ENCODE measurements around the gene ALG14.

Gene ALG14

GRCh38 chr1:94940738-94941137 lies 132.0 kb downstream of the ALG14 start:
- H3K27me3 ChIP-seq (ENCODE audit: low read depth, low read length), result no peaks in the 10 kb centered on the region
- no peak overlapping the region for H2AFZ ChIP-seq (ENCODE audit: low read depth, low read length)
- TF ChIP-seq, protein P1, sequence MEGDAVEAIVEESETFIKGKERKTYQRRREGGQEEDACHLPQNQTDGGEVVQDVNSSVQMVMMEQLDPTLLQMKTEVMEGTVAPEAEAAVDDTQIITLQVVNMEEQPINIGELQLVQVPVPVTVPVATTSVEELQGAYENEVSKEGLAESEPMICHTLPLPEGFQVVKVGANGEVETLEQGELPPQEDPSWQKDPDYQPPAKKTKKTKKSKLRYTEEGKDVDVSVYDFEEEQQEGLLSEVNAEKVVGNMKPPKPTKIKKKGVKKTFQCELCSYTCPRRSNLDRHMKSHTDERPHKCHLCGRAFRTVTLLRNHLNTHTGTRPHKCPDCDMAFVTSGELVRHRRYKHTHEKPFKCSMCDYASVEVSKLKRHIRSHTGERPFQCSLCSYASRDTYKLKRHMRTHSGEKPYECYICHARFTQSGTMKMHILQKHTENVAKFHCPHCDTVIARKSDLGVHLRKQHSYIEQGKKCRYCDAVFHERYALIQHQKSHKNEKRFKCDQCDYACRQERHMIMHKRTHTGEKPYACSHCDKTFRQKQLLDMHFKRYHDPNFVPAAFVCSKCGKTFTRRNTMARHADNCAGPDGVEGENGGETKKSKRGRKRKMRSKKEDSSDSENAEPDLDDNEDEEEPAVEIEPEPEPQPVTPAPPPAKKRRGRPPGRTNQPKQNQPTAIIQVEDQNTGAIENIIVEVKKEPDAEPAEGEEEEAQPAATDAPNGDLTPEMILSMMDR (IDR thresholded peaks at IDR 0.05; ENCODE audit: low read depth, low read length), result no peak
- TF ChIP-seq EZH2phosphoT487 (IDR thresholded peaks at IDR 0.05; ENCODE audit: low read depth), result no peak
- no peaks in the 10 kb centered on the region for H4K20me1 ChIP-seq (ENCODE audit: insufficient read depth, low read length)
- H3K9ac ChIP-seq (ENCODE audit: low read length), result no peak overlapping the region
- H3K4me2 ChIP-seq (ENCODE audit: low read length), result no peak overlapping the region
- no peaks in the 10 kb centered on the region for H3K79me2 ChIP-seq (ENCODE audit: low read length)
- no peak overlapping the region for H3K27ac ChIP-seq (ENCODE audit: low read length)
- H3K4me1 ChIP-seq (ENCODE audit: low read length), result no peaks in the 10 kb centered on the region
- no peak overlapping the region for H3K4me3 ChIP-seq (ENCODE audit: low read length)
- H3K9me3 ChIP-seq (ENCODE audit: insufficient read depth, low read length), result no peaks in the 10 kb centered on the region
- H3K36me3 ChIP-seq (replicated peaks; ENCODE audit: low read depth, low read length), result no peaks in the 10 kb centered on the region

- H3K4me2 ChIP-seq (ENCODE audit: low read length), result no peak overlapping the region
These were observed 134.9 kb downstream of the ALG14 start for GRCh38 chr1:94937820-94938219.

DNA sequence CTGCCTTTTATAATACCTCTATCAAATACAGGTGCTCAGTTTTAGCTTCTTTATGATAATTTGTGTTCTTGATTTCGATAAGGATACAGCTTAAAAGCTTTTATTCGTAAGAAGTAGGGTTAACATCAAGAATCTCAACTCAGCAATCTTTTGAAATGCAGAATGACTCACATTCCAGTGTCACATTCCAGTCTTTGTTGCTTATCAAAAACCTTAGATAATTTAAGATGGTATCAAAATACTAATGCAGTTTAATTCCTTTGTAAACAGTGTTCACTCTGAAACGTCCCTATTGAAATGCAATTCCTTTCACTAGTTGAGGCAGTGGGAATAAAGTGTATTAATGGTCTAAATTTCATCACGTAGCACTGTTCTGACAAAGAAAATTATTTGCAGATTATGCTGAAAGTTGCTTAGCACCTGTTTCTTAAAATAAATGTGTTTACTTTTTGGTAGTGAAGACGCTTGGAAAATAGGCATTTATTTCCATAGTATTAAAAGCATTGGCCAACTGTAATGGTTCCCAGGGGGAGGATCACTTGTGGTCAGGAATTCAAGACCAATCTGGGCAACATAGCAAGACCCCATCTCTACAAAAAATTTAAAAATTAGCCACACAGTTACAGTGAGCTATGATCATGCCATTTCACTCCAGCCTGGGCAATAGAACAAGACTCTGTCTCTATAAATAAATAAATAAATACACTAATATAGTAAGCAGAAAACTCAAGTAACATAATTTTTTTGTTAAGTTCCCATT lies 135.7 kb downstream of the ALG14 start:
- no peaks in the 10 kb centered on the region for H3K9me3 ChIP-seq (ENCODE audit: insufficient read depth, low read length)
- no peaks in the 10 kb centered on the region for H3K27me3 ChIP-seq (ENCODE audit: low read depth, low read length)
- no peak overlapping the region for H3K9ac ChIP-seq (ENCODE audit: low read length)
- H3K27ac ChIP-seq (ENCODE audit: low read length), result no peak overlapping the region
- no peak overlapping the region for H2AFZ ChIP-seq (ENCODE audit: low read depth, low read length)
- no peak overlapping the region for H3K4me2 ChIP-seq (ENCODE audit: low read length)
- TF ChIP-seq, protein P1 (IDR thresholded peaks at IDR 0.05; ENCODE audit: low read depth, low read length), result no peak
- no peak for TF ChIP-seq EZH2phosphoT487 (IDR thresholded peaks at IDR 0.05; ENCODE audit: low read depth)
- no peaks in the 10 kb centered on the region for H4K20me1 ChIP-seq (ENCODE audit: insufficient read depth, low read length)
- H3K4me1 ChIP-seq (ENCODE audit: low read length), result no peaks in the 10 kb centered on the region
- H3K36me3 ChIP-seq (replicated peaks; ENCODE audit: low read depth, low read length), result no peaks in the 10 kb centered on the region
- no peak overlapping the region for H3K4me3 ChIP-seq (ENCODE audit: low read length)
- H3K79me2 ChIP-seq (ENCODE audit: low read length), result no peaks in the 10 kb centered on the region

More at GRCh38 chr1:94937820-94938219, 134.9 kb downstream of the ALG14 start:
- Histone ChIP-seq H3K4me3 (ENCODE audit: low read length) (no peak overlapping the region), H3K79me2 (ENCODE audit: low read length) (no peaks in the 10 kb centered on the region), H3K9ac (ENCODE audit: low read length) (no peak overlapping the region), H3K4me1 (ENCODE audit: low read length) (no peaks in the 10 kb centered on the region), H3K9me3 (ENCODE audit: insufficient read depth, low read length) (no peaks in the 10 kb centered on the region), H2AFZ (ENCODE audit: low read depth, low read length) (no peak overlapping the region), H3K27ac (ENCODE audit: low read length) (no peak overlapping the region), H4K20me1 (ENCODE audit: insufficient read depth, low read length) (no peaks in the 10 kb centered on the region), H3K36me3 (replicated peaks; ENCODE audit: low read depth, low read length) (no peaks in the 10 kb centered on the region), H3K27me3 (ENCODE audit: low read depth, low read length) (no peaks in the 10 kb centered on the region)
- TF ChIP-seq, protein P1 (IDR thresholded peaks at IDR 0.05; ENCODE audit: low read depth, low read length), result no peak
- TF ChIP-seq EZH2phosphoT487 (IDR thresholded peaks at IDR 0.05; ENCODE audit: low read depth), result no peak

- TF ChIP-seq, protein P1 (IDR thresholded peaks at IDR 0.05; ENCODE audit: low read depth, low read length), result no peak
- TF ChIP-seq EZH2phosphoT487 (IDR thresholded peaks at IDR 0.05; ENCODE audit: low read depth), result no peak
- Histone ChIP-seq H3K4me2 (ENCODE audit: low read length) (no peak overlapping the region), H4K20me1 (ENCODE audit: insufficient read depth, low read length) (no peaks in the 10 kb centered on the region), H3K27ac (ENCODE audit: low read length) (no peak overlapping the region), H2AFZ (ENCODE audit: low read depth, low read length) (no peak overlapping the region), H3K9me3 (ENCODE audit: insufficient read depth, low read length) (no peaks in the 10 kb centered on the region), H3K4me3 (ENCODE audit: low read length) (no peak overlapping the region), H3K79me2 (ENCODE audit: low read length) (no peaks in the 10 kb centered on the region), H3K4me1 (ENCODE audit: low read length) (no peaks in the 10 kb centered on the region), H3K9ac (ENCODE audit: low read length) (no peak overlapping the region), H3K27me3 (ENCODE audit: low read depth, low read length) (no peaks in the 10 kb centered on the region), H3K36me3 (replicated peaks; ENCODE audit: low read depth, low read length) (no peaks in the 10 kb centered on the region)
These were observed 137.3 kb downstream of the ALG14 start for GRCh38 chr1:94935476-94935875.
